Activated T-cell treated with anti-CD3 and anti-CD28 coated beads for 48 hours (primary cell): ENCODE results near the gene RPS3.
"Not testable (repeated sequence)": the region's sequence is repeated elsewhere in the genome, so short reads cannot be mapped to it uniquely, and the experiment has no call there.

Source experiments
- DNase-seq: peaks from one replicate; pipeline ENCODE4 v3.0.0-alpha.2; 2020; ENCODE audit warnings: low read depth

Gene RPS3

DNA sequence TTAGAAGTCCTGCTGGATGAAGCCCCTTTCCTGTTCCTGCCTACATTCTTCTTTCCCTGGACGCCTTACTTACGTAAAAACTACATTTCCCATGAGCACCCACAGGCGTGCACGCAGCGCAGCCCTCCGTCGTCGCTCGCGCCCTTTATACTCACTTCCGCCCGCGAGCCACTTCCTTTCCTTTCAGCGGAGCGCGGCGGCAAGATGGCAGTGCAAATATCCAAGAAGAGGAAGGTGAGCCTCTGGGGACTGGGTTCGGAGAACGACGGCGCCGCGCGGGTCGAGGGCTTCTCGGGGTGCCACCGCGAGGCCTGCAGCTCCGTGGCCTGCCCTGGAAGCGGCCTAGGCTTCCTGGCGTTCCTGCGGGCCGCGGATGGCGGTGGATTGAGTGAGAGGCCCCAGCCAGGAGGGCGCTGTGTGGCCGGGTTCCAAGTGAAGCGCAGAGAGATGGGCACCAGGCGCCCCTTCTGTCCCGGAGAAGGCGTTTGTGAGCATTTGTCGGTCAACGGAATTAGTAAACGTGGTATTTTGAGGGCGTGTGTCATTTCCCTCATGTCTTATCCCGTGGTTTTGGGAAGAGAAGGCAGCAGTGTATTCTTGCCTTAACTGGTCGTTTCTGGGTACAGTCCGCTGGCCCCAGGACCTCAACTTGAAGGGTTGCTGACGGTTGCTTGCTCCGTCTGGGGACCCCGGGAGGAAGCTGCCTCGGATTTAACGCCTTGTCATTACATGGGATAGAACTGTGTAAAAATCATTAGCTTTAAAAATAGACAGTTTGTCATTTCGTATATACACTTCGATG is at the start of gene RPS3:
TSS of gene RPS3 (plus strand) at position 175 of the 802 bp plus-strand sequence. CDS start at position 205, 30 bp downstream.
- DNase-seq: peak; percentile 83

DNA sequence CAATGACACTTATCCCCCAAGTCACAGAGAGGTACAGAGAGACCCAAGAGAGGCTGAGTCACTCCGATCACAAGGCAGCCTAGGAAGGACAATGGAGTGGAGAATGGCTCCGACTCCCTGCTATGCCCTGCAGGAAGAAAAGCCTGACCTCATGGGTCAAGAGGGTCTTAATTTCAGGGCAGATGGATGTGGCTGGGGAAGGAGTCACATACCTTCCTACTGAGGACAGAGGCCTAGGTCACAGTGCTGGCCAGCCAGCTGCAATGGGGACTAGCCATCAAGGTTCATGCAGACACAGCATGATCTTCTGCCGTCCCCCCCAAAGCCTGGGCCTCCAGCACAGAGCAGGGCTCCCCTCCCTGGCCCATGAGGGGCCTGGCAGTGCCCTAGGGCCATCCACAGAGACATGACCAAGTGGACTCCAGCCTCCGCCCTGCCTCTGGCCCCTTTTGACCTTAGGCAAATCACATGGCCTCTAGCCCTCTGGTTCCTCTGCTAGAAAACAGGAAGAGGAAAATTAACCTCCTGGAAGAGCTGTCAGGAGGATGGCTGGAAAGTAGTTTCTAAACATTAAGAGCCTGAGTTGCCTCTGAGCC is 49.7 kb upstream of the RPS3 start:
- no peak for DNase-seq

DNA sequence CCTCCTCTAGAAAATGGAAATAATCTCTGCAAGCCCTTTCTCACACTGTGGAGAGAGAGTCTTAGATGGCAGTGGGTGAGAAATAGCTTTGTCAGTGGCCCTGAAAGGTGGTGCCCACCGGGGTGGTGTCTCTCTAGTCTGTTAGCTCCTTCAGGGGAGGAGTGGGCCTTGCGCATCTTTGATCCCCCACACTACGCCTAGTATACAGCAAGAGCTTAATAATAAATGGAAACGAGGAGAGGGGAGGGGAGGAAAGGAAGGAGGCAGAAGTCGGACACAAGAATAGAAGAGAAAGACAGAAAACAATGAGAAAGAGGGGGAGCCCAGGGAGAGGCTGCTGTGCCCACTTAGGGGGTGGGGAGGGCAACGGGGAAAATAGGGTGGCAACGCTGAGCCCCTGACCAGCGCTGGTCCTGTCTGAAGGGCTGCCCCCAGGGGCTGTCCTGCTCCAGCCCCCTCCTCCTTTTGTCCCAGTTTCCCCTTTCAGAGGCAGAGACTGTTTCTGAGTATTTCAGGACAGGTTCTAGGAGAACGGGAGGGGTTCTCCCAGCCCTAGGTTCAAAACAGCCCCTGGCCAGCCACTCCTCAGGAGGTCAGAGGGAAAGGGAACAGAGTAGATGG is 49.1 kb upstream of the RPS3 start:
- DNase-seq: no peak

DNA sequence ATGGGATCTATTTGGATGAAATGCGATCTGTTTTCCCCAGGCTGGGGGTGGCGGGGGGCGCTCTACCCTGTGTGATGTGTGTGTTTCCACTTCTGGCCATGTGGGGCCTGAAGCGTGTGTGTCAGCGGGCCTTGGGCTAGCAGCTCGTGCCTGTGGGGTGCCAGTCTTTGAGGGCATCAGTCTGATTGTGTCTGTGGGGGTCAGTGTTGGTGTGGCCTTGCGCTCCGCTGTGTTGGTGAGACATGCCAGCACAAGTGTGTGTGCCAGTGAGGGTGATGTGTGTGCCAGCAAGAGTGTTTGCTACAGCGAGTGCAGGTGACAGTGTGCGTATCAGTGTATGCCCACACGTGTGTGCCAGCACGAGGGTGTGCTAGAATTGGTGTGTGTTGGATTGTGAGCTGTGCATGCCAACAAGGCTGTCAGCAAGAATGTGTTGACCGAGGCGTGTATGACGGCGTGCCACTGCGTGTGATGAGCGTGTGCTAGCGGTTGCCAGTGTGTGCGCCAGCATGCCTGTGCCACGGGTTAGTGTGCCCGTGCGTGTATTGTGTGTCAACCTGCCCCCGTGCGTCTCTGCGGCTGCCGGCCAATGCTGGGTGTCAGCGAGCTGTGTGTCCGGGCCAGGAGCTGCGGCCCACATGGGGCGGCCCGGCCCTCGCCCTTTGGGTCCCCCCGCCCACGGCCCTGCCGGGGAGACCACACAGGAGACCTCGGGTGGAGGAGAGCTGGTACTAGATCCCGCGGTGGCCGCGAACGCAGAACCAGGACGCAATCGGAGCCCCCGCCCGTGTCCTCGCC is 48.4 kb upstream of the RPS3 start:
- DNase-seq: peak; percentile 30

DNA sequence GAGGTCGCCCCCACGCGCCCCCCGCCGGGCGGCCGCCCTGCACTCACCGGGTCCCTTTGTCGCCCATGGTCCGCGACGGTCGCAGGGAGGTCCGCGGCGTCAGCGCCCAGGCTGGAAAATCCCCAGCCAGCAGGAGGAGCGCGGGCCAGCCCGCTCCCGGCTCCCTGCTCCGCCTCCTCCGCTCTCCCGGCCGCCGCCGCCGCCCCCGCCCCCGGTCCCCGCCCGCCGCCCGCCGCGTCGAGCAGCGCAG is 47.9 kb upstream of the RPS3 start, which contains the start of gene ARRB1:
TSS of gene ARRB1 (minus strand) at position 121 of the 250 bp plus-strand sequence. CDS start at position 67, 54 bp downstream.
- no peak for DNase-seq

DNA sequence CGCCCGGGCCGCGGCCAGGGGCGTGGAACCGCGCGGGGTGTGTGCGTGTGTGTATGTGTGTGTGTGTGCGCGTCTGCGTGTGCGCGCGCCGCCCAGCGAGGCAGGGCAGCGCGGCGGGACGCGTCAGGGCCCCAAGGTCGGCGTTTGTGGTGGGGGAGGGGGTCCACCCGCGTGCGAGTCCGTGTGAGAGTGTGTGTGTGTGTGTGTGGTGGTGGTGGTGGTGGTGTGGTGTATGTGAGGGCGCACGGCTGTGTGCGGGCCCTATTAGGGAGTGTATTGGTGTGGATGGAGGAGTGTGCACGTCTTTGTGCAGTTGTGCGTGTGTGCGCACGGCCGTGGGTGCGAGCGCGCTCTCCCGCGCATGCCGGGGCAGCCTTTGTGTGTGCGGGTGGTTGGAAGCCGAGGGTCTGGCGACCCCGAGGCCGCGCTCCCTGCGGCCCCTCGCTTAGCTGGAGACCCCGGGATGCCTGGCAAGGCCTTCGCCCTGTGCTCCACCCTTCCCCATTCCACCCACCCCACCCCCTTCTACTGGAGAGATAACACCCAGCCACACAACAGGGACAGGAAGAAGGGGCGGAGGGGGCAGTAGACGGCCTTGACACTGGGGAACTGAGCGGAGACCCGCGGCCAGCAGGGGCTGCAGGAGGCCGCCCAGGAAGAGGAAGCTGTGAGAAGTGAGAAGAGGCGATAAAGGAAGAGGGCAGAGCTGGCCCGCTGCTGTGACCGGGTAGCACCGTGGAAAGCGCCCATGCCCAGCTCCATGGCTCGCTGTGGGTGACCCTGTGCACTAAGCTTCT is 47.3 kb upstream of the RPS3 start:
- peak; percentile 42 for DNase-seq

DNA sequence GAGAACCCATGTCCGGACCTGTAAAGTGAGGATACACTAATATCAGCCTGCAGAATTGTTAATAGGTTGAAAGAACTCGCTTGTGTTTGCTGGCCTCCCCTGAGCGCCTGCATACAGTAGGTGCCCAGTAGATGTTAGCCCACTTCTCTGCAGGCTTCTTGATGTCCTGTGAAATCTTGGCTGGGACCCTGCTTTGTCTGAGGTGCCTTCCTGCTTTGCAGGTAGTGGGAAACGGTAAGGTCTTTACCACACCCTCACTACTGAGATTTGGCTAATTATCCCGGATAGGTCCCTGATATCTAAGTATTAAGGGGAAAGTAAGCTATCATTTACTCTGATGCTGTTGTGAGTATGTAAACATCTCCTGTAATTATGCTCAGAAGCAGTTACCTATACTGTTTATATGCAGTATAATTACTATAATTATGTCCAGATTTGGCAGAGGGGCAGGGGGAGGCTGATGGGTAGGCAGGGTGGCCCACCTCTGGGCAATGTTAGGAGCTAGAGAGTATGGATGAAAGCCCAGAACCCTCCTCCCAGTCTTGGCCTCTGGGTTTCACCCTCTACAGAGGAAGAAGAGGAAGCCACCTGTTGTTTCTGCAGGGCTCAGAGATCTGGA is 46.6 kb upstream of the RPS3 start:
- no peak for DNase-seq

DNA sequence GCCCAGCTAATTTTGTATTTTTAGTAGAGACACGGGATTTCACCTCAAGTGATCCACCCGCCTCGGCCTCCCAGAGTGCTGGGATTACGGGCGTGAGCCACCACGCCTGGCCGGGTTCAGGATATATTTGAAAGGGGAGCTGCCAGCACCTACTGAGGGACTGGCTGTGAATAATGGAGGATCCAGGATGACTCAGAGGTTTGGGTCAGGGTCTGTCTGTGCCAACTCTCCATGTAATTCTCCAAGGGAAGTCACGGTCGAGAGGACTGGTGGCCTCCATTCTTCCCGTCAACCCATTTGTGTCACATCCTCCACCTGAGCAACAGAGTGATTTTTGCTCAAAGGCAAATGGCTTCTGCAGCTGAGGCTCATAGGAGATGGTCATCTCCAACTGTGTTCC is 44.3 kb upstream of the RPS3 start:
- DNase-seq: no peak

DNA sequence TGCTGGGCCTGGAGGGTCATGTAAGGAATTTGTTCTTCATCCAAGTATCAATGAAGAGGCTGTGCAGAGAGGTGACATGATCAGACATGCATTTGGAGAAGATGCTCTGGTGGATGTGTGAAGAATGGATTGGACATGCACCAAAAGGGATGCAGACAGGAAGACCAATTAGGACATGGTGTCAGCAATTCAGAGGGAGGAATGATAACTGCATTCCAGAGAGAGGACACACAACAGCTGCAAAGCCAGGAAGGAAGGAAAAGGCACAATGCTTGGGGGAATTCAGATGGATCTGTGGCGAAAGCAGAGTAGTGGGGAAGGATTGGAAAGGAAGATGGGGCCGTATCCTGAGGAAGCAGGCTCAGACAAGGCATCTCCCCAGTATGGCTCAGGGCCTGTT is 42.7 kb upstream of the RPS3 start:
- DNase-seq: no peak

DNA sequence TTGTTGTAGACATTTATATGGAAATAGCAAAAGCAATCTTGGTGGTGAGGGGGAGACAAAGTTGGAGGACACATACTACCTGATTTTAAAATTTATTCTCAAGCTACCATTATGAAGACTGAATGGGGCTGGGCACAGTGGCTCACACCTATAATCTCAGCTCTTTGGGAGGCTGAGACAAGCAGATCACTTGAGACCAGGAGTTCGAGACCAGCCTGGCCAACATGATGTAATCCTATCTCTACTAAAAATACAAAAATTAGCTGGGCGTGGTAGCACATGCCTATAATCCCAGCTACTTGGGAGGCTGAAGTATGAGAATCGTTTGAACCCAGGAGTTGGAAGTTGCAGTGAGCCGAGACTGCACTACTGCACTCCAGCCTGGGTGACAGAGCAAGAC is 37.0 kb upstream of the RPS3 start:
- not testable (repeated sequence) for DNase-seq

DNA sequence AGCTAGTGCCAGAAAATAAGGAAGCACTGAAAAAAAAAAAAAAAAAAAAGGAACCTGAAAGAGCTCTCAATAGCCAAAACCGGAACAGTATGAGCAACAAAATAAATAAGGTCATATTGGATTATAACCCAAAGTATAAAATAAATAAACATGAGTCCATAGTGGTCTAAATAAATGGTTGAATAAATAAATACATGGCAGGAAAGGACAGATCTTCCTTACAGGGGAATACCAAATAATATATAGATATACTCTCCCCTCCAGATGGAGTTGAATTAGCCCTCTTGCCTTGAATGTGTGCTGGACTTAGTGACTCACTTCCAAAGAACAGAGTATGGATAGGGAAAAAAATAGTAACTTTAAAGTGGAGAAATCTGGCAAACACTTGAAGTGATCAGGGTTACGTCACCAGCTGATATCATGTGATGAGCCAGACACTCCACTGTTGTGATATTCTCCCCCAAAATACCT is 33.6 kb upstream of the RPS3 start:
- no peak for DNase-seq

DNA sequence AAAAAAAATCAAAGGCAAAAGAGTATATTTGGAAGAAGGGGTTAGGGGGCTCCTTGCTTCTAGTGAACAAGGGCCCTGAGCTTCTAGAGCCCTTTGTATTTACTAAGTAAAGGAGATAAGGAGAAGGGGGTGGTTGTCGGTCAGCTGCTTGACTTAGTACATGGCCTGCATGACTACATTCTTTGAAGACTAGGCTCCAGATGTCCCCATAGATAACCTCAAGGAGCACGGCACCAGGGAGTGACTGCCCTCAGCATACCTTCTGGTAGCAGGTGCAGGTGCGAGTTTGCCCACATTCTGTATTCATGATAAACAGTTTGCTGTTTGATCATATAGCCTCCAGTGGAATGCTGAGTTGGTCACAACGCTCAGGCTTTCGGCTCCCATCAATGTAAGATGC is 32.5 kb upstream of the RPS3 start:
- DNase-seq: not testable (repeated sequence)

DNA sequence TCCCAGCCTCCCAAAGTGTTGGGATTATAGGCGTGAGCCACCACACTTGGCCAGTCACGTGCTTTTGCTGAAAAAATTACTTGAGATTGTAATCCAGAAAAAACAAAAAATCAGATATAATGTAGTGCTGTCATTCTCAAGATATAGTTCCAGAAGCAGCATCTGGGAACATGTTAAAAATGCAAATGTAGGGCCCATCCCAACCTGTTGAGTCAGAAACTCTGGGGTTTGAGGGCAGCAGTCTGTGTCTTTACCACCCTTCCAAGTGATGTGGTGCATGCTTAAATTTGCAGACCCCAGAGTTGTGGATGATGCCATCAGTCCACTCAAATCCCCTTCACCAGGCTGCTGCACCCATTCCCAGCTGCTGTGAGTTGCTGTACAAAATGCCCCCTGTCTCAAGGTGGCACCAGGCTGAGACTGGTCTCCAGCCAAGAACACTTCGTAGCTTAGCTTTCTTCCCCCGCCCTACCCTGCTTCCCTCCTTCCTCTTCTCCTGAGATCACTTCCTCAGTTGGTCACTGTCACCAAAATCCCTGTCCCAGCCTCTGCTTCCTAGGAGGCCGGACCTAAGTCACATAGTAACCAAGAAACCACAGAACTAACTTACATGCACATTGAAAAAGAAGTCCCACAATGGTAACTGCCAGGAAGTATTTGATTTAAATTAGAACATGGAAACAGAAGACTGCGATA is 29.6 kb upstream of the RPS3 start:
- no peak for DNase-seq

DNA sequence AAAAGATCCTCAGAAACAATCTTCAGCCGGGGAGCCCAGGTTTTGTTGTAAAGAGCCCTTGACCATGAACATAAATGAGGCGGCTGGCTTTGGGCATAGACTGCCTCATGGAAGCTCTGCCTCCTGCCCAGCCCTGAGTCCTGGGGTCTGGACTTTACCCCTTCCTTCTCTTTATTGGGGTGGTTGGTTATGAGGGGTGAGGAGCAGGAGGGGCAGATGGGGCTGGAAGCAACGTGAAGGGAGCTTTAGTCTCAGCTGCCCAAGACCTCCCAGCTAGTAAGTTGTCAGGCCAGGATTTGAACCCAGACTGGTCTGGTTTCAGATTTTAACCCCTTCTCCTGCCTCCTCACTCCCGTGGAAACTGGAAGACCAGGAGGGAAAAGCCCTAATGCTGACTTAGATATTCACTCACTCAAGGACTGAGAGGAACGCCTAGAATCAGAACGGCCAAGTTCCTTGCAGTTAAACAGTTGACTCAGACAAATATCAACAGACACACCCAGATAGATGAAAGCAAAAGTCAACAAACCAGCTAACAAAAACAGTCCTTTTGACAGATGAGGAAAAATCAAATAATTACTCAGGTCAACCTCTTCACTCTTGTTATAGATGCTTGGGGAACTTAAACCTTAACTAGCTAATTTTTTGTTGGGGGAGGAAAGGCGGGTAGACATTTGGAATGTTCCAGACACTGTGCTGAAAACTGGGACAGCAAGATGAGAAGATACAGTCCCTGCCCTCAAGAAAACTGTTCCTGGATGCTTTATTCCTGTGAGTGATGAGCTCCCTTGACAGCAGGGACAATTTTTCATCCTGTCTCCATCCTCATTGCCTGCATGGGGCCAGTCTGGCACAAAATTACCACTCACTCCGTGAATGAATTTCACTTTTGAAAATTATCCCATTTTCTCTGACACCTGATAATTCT is 27.1 kb upstream of the RPS3 start:
- DNase-seq: no peak

DNA sequence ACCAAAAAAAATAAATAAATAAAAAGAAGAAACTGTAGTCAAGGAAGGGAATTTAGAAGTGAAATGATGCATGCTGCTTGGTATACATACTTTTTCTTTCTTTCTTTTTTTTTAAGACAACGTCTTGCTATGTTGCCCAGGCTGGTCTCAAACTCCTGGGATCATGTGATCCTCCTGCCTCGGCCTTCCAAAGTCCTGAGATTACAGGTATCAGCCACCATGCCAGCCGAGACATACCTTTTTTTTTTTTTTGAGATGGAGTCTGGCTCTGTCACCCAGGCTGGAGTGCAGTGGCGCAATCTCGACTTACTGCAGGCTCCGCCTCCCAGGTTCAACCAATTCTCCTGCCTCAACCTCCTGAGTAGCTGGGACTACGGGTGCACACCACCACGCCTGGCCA is 26.1 kb upstream of the RPS3 start:
- no peak for DNase-seq

DNA sequence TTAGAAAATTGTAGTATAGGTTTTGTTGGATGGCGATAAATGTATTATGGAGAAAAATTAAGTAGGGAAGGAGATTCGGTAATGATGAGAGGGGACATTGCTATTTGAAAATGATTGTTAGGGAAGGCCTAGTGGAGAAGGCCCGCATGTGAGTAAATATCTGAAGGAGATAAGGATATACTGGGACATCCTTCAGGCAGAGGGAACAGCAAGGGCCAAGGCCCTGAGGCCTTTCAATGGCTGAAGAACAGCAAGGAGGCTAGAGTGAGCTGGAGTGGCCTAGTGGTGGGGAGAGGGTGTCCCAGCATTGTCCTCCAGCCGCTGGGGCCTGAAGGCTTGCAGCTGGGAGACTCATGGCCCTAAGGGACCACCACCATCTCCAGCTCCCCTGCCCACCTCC is 24.7 kb upstream of the RPS3 start:
- DNase-seq: no peak

DNA sequence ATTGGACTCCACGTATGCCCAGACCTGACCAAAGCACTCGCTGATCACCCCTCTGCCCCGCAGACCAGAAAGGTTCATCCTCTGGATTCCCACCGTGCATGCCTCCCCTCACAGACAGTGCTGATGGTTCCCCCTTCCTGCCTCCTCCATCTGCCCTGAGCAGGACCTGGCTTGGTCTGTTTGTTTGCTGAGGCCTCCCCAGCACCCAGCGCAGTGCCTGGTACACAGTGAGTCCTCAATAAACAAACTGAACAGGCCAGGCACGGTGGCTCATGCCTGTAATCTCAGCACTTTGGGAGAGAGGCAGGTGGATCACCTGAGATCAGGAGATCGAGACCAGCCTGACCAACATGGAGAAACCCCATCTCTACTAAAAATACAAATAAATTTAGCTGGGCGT is 23.7 kb upstream of the RPS3 start:
- DNase-seq: no peak

DNA sequence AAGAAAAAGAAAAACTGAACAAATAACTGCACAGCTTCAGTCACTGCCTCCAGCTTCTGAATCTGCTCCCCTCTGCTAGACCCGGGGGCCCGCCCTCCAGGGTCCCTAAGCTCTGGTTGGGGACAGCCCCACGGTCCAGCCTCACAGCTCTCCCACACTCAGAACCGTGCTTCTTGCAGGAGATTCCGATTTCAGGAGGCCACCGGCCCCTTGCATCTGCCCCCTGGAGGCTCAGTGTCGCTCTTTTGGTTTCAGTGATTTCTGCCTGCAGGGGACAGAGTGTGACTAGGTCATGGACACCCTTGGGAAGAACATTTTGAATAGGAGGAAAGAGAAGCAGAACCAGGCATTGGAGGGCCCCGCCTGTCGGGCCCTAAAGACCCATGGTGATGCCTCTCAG is 23.1 kb upstream of the RPS3 start:
- no peak for DNase-seq

DNA sequence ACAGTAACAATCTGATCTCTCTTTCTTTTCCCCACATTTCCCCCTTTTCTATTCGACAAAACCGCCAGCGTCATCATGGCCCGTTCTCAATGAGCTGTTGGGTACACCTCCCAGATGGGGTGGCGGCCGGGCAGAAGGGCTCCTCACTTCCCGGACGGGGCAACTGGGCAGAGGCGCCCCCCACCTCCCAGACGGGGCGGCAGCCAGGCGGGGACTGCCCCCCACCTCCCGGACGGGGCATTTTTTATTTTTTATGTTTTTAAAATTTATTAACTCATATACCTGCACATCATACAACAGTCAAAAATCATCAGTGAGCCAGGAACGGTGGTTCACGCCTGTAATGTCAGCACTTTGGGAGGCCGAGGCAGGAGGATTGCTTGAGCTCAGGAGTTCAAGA is 20.5 kb upstream of the RPS3 start:
- DNase-seq: not testable (repeated sequence)

DNA sequence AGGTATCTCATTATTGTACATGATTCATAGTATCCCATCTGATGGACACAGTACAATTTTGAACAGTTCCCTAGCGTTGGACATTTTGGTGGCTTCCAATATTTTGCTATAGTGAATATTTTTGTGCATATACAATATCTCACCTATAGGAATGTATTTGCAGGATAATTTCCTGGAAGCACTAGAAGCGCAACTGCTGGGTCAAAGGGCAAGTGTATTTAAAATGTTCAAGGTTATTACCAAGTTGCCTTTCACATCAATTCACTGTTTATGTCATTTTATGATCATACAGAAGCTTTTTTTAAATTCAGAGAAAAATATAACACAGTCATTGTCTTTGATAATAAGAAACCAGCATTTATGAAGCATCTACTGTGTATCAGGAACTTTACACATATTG is 19.1 kb upstream of the RPS3 start:
- DNase-seq: no peak
